Stimulated activated effector memory CD8-positive, alpha-beta T cell treated with anti-CD3 and anti-CD28 coated beads, Interleukin-12 subunit alpha, Interleukin-12 subunit beta, amount 100 ng/mL, for 72 hours (primary cell): ENCODE results near the gene FANCC.

Experiments used
- ATAC-seq: fragments of 150-1000 bp; cut with Tn5 transposase; 2 replicates; pipeline ENCODE4 v1.10.0; 2021
- DNase-seq, 2 donors: peaks; one replicate each; pipeline ENCODE4 v3.0.0; 2021 to 2022; ENCODE audit warnings: low spot score in 2 of 2
- H3K27ac Mint-ChIP-seq: one replicate; pipeline ENCODE4 v1.8.0; 2022; ENCODE audit warnings: mild to moderate bottlenecking, mixed read lengths
- H3K36me3 Mint-ChIP-seq: one replicate; pipeline ENCODE4 v1.8.0; 2022; ENCODE audit warnings: mild to moderate bottlenecking, mixed read lengths
- H3K4me1 Mint-ChIP-seq: one replicate; pipeline ENCODE4 v1.8.0; 2022; ENCODE audit warnings: mixed read lengths
- H3K4me3 Mint-ChIP-seq: one replicate; pipeline ENCODE4 v1.8.0; 2022; ENCODE audit warnings: mild to moderate bottlenecking, mixed read lengths
- H3K9me3 Mint-ChIP-seq: one replicate; pipeline ENCODE4 v1.8.0; 2022; ENCODE audit warnings: mixed read lengths

The FANCC gene

GRCh38 chr9:95058121-95058785 is 259.3 kb downstream of the FANCC start:
- no peak overlapping the region for H3K4me3 Mint-ChIP-seq
- H3K4me1 Mint-ChIP-seq, result no peaks in the 10 kb centered on the region
- H3K9me3 Mint-ChIP-seq, result no peaks in the 10 kb centered on the region
- no peak for ATAC-seq
- peaks cover 7% of the 10 kb centered on the region for H3K36me3 Mint-ChIP-seq
- no peak overlapping the region for H3K27ac Mint-ChIP-seq
- no peak for DNase-seq

- no peaks in the 10 kb centered on the region for H3K4me1 Mint-ChIP-seq
- H3K4me3 Mint-ChIP-seq, result no peak overlapping the region
- DNase-seq (no peak), ATAC-seq (no peak)
- no peak overlapping the region for H3K27ac Mint-ChIP-seq
- no peaks in the 10 kb centered on the region for H3K9me3 Mint-ChIP-seq
- peaks cover 6% of the 10 kb centered on the region for H3K36me3 Mint-ChIP-seq
Measured at GRCh38 chr9:95057101-95057500, 260.4 kb downstream of the FANCC start.

GRCh38 chr9:95055851-95056551 is 261.5 kb downstream of the FANCC start:
- ATAC-seq (no peak), DNase-seq (no peak)
- Mint-ChIP-seq H3K9me3 (no peaks in the 10 kb centered on the region), H3K27ac (no peak overlapping the region), H3K4me1 (no peaks in the 10 kb centered on the region), H3K4me3 (no peak overlapping the region), H3K36me3 (peaks cover 6% of the 10 kb centered on the region)

GRCh38 chr9:95055334-95055850 is 262.1 kb downstream of the FANCC start:
- no peak overlapping the region for H3K27ac Mint-ChIP-seq
- ATAC-seq (no peak), DNase-seq (no peak)
- no peak overlapping the region for H3K4me3 Mint-ChIP-seq
- peaks cover 6% of the 10 kb centered on the region for H3K36me3 Mint-ChIP-seq
- H3K9me3 Mint-ChIP-seq, result no peaks in the 10 kb centered on the region
- H3K4me1 Mint-ChIP-seq, result no peaks in the 10 kb centered on the region

GRCh38 chr9:95053611-95054570 is 263.6 kb downstream of the FANCC start:
- peaks cover 6% of the 10 kb centered on the region for H3K36me3 Mint-ChIP-seq
- no peak overlapping the region for H3K27ac Mint-ChIP-seq
- ATAC-seq (no peak), DNase-seq (no peak)
- H3K4me1 Mint-ChIP-seq, result peaks cover 2% of the 10 kb centered on the region
- no peak overlapping the region for H3K4me3 Mint-ChIP-seq
- no peaks in the 10 kb centered on the region for H3K9me3 Mint-ChIP-seq

GRCh38 chr9:95049761-95050160 is 267.7 kb downstream of the FANCC start:
- DNase-seq (no peak), ATAC-seq (no peak)
- Mint-ChIP-seq H3K27ac (no peak overlapping the region), H3K4me1 (peaks cover 7% of the 10 kb centered on the region), H3K9me3 (no peaks in the 10 kb centered on the region), H3K36me3 (peaks cover 6% of the 10 kb centered on the region), H3K4me3 (no peak overlapping the region)
